GM21528 (cell line): ENCODE results near the gene ADAM19.

ENCODE experiments used
- ATAC-seq: cut with Tn5 transposase; IDR thresholded peaks from one replicate; pipeline ENCODE4 v1.9.1; 2021; ENCODE audit warnings: mild to moderate bottlenecking, moderate library complexity; ENCODE audit not compliant: unreplicated experiment, low FRiP score

Gene ADAM19

DNA sequence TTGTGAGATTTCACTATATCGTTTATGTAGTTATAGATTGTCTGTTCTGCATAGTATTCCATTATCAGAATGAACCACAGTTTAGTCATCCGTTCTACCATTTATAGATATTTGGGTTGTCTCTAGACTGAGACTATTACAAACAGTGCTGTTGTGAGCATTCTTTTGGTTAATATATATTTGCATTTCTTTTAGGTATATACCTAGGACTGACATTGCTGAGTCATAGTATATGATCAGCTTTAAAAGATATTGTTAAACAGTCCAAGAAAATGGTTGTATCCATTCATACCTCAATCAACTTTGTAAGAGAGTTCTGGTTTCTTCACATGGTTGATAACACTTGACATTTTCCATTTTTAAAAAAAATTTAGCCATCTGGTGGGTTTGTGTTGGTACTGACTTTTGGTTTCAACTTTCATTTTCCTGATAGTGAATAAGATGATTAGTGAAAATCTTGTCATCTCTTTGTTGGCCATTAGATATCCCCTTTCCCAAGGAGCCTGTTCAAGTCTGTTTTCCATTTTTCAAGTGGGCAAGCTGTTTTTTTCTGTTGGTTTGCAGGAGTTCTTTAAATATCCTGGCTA is 22.9 kb upstream of the ADAM19 start:
- ATAC-seq: peak; percentile 33

DNA sequence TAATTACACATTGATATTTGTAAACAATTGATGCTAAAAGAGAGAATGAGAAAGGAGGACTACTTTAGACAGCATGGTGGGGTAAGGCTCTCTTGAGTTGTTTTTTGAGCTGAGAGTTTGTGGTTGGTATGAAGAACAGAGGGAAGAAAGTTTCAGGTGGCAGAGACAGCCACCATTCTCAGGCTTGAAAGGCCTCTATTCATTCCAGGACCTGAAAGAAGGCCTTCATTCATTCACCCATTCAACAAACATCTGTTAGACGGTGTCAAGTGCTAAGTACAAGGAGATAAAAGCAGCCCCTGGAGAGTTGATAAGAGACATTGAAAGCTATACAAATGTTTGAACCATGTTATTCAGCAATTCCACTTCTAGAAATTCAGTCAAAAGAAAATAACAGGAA is 21.7 kb upstream of the ADAM19 start:
- ATAC-seq: no peak

DNA sequence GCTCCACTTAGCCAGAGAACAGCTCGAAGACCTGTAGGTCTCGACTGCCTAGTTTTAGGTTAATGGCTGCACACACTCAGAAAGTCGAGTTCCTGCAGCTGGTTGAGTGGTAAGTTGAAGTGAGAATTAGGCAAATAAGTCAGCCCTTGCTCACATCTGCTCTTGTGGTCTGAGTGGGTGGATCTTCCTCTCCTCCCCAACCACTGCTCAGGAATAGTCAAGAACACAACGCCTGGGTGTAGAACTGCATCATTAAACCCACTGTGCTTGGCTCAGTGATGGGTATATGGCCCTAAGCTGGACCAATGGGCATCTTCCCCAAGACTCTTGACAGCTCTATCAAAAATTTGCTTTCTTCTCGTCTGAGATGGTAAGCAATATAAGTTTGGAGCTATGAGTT is 20.9 kb upstream of the ADAM19 start:
- ATAC-seq: peak; percentile 87

DNA sequence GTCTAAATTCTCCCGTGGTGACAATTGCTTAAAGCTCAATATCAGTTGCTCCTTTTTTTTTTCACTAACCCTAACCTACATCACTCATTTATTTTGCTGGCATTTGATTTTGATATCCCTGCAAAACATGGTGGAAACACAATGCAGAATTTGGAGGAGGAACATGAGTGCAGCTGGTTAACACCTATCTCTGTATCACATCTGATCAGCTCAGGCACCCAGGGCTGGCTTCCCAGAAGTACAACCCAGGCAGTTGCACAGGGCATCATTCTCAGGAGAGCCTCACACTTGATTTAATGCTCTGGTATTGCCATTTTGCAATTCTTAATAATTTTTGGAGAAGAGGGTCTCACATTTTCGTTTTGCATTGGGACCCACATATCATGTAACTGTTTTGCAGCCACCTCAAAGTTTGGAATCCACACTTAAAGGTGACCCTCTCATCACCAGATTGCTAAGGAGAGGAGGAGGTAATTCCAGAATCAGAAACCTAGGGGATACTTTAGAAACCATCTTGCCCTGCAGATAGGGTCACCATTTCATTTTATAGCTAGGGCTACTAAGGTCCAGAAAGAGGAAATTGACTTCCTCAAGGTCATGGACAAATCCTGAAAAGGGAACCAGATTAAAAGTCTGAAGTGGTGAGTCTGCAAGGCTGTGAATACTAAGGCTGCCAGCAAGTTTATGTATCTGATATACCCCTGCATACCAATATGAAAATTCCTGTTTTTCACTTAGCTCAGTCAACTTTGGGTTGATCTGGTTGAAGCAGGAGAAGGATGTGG is 19.3 kb upstream of the ADAM19 start:
- ATAC-seq: no peak

DNA sequence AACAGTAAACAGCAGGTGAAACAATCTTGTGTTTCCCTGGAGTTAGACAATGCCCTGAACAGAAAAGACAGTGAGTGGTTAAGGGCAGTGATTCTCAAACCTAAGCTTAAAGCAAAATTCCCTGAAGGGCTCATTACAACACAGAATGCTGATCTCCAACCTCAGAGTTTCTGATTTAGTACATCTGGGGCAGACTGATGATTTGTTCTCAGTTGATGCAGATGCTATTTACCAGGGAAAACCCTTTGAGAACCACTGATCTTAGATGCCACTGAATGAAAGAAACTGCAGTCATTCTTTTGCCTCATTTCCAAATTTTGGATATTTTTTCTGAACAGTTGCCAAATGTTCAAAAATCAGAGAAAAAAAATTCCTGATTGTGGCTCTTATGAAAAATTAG is 18.7 kb upstream of the ADAM19 start:
- ATAC-seq: no peak

DNA sequence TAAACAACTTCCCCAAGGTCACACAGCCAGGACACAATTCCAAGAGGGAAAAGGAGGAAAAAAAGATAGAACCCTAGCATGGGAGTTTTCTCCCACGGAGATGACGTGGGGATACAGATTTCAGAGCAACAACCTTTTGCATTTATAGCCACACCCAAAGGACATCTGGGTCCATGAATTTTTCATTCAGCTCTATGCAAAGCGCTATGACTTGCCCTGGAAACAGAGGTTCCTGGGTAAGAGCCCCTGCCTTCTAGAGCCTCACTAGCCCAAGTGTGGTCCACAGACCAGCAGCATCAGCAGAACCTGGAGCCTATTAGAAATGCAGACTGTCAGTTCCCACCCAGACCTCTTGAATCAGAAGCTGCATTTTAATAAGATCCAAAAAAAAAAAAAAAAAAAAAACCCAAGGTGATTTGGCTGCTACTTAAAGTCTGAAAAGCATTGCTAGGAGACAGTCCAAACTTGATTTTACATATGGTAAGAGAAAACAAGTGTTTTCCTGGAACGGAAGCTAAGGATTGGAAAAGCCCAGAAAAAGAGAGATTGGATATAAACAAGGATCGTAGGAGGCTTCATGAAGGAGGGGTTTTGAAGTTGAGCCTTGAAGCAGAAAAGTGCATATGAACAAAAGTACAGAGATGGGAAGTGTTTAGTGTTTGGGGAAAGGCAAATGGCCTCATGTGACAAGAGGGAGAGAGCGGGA is 17.6 kb upstream of the ADAM19 start:
- no peak for ATAC-seq

DNA sequence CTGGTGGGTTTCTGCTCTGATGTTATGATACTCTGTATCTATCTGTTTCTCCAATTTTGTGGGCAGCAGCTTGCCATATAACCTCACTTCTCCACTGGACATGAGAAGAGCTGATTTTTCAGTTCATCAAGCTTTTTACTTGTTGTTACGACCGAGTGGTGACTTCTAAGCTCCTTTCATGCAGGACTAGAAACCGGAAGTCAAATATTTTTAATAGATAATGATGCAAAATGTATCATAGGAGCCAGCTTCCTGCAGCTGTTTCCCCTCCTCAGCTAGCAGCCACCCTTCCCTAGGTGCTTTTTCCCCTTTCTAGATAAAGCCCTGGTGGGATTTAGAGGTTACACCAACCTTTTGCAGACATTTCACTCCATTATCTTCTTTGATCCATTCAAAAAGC is 17.0 kb upstream of the ADAM19 start:
- no peak for ATAC-seq

DNA sequence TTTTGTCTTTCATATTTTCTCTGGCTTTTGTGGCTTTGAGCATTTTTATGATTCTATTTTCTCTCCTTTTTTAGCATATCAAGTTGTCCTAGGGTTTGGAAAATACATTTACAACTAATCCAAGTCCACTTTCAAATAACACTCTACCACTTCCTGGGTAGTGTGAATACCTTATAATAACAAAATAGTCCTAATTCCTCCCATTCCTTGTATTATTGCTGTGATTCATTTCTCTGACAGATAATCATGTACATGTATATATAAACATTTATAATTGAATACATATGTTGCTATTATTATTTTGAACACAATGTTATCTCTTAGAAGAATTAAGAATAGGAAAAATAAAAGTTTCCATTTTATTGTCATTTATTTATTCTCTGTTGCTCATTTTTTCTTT is 14.9 kb upstream of the ADAM19 start:
- no peak for ATAC-seq

DNA sequence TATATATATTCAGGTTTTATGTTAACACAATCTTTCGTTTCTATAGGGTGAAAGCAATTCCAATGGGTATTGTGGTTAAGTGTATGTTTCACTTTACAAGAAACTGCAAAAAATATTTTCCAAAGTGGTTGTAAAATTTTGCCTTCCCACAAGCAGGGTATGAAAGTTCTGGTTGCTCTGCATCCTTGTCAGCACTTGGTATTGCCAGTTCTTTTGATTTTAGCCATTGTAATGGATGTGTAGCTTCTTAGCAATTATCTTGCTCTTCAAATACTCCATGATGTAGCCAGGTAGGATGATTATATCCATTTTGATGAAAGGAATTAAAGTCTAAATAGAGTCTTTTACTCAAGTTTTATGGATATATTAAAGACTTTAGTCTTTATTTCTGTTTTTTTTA is 9.1 kb upstream of the ADAM19 start:
- ATAC-seq: no peak

DNA sequence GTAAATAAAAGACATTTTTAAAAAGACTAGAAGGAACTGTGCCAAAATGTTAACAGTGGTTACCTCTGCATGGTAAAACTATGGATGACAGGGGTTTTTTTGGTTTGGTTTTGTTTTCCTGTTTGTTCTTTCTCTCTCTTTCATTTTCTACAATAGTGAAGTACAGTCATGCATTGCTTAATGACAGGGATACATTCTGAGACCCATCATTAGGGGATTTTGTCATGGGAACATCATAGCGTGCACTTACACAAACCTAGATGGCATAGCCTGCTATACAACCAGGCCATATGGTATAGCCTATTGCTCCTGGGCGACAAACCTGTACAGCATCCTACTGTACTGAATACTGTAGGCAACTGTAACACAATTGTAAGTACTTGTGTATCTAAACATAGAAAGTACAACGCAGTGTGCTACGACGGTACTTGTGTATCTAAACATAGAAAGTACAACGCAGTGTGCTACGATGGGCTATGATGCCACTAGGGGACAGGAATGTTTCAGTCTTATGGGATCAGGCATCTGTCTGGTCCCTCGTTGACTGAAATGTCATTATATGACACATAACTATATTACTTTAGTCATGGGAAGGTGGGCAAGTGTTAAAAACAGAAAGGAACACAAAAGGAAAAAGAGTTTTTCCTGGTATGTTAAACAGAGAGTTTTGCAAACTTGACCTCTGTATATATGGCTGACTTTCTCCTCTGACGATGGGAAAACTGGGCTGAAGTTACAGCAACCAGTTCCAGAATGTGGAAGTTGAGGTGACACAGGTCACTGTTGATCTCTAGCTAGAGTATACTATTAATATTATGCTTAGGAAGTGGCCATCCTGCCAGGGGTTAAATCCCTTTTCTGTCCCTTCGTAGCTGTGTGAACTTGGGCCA is 7.4 kb upstream of the ADAM19 start:
- ATAC-seq: no peak

DNA sequence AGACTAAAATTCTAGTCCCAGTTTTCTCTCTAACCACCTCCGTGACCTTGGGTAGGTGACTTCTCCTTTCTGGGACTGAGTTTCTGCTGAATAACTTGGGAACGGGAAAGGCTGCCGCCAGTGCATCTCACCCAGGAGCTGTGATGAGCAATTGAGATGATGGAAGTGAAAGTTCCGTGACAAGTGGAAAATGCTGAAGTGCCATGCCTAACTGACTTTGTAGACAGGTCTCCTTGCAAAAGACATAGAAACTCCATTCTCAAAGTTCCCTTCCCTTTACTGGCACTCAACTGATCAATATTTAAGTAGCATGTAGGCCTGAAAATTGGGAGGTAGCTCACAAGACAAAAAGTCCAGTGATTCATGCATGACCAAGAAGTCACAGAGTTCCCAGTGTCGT is 6.3 kb upstream of the ADAM19 start:
- ATAC-seq: no peak

DNA sequence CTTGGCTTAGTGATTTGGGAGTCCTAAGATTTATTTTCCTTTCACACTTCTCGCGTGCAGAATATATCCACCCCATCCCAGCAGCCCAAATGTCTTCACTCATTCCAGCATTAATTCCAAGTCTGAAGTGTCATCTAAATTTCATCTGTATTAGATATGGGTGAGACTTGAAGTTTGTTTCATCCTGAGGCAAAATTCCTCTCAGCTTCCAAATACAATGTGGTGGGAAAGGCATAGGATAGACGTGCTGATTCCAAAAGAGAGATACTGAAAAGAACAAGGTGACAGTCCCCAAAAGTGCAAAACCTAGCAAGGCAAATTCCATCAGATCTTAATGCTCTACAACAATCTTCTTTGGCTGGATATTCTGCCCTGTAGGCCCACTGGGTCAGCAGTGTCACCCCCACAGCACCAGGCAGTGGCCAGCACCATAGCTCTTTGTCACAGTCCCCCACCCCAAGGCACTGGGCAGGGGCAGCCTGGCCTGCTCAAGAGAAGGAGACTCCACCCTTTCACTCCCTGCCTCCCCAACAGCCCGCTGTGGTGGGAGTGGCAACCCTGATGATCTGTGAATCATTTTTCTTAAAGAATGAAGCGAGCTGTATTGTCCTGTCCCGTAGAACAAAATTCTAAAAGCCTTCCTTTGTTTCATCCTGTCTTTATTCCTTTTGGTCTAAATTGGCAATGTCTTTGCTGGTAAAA is 2.7 kb upstream of the ADAM19 start:
- no peak for ATAC-seq

DNA sequence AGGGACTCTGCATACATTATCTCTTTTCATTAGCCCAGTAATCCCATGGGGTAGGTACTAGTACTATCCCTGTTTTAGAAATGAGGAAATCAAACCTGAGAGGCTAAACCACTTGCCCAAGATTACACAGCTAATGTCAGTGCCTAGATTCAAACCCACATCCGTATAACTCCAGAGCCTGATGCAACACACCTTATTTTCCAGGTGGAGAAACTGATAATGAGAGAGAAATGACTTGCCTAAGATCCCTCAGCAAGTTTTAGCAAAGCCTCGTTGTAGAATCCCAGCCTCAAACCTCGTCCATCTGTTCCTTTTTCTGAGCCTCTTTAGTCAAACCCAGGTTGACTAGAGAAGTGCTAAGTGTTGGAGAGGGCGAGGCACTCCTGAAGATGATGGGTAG is 1.1 kb upstream of the ADAM19 start:
- no peak for ATAC-seq

DNA sequence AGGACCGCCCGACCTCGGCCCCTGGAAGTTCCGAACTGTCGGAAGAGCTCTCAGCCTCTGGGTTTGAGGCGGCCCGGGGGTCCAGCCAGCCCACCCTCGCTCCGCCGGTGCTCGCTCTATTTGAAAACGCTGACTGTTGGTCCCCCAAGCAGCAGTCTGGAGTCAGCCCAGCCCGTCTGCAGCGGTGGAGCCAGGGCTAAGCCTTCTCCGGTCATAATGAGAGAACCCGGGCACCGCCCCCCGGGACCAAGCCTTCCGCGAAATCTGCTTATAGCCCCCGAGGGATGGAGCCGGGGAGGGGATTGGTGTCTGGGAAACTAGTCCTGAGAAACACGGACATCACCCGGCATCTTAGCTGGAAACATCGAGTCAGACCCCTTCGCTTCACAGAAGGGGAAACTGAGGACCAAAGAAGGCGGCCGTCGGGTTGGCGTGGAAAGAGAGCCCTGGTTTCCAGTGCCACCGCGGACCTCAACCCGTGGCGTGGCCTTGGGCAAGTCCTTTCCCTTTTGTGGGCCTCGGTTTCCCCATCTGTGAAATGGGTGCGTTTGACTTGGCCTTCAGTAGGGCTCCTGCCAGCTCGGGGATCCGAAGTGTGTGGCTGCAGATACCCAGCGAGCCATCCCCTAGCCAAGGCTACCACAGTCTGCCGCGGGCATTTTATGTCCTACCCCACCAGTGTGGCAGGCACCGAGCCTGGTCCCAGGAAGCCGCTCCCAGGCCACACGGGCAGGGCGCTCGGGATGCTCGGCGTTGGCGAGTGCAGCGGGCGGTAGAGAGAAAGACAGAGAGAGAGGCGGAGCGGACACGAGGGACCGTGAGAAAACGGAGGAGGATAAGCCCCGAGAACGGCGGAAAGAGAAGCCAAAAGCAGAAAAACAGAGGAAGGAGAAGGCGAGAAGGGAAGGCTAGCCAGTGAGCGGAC is 857 bp downstream of the ADAM19 start:
- ATAC-seq: no peak

DNA sequence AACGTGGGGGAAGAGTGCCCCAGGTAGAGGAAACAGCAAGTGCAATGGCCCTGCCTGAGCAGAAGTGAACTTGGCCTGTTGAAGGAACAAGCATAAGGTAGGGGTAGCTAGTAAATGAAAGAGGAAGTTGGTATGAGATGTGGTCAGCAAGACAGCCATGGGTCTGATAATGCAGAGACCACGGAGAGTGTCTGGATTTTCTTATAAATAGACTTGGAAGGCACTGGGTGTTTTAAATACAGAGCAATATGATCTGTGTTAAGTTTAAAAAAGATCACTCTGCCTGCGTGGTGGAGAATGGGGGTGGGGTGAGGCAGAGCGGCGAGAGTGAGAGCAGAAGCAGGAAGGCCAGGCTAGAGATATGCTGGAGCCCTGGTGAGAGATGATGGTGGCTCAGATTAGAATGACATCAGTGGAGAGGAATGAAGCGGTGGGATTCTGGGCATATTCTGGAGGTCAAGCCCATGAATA is 4.2 kb downstream of the ADAM19 start:
- peak; percentile 90 for ATAC-seq

DNA sequence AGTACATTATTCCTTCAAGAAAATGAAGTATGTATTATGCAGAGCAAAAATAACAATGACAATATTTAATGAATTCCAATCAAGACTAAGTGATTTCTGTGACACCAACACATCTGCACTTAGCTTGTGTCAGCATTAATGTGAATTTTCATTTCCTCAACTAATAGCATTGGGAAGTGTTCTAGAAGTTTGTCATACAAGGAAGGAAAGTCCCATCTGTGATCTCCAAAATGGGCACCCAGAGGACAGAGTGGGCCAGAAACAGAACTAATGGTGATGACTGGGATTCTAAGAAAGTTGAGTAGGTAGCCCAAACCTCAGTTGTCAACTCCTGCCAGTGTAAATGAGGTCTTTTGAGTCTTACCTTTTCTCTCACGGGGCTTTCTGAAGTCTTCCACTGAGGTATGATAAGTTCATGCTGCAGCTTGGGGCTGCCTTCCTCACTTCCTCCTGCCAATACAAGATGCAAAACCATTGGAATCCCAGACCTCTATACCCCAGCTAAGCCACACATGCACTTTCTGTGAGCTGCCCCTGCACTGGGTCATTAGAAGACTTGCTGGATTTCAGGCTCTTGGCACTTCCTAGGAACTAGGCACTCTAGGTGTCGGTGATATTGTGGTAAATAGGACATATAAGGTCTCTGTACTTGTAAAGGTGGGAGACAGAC is 4.9 kb downstream of the ADAM19 start:
- peak; percentile 15 for ATAC-seq

DNA sequence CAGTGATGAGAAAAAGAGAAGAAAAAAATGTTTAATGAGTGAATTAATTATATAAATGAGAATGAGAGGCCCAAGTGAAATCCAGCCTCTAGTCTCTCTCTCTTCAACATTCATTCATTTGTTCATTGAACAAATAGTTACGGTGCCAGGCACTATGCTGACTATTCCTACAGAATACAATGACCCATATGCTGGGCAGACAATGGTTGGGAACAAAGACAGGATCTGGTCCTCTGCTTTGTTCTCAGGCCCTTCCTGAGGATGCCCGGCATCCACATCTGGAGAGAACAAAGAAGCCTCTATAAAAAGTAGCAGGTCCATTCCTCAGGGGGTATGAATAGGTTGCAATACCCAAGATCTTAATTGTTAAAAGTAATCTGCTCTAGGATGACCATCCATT is 6.9 kb downstream of the ADAM19 start:
- ATAC-seq: no peak

DNA sequence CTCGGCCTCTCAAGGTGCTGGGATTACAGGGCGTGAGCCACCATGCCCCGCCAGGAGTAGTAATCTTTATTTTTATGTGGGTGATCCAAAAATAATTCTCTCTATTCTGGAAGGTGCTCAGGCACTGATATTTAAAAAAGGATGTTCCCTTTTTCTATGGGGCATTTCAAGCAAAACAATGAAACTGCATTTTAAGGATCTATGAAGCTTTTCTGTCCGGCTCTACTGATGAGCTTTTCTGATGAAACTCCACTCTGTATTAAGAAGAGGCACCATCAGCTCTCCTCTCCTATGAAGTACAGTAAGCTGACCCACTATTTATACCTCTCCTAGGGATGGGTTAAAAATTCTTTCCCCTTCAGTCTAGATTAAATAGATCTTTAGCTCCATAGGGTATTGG is 7.4 kb downstream of the ADAM19 start:
- no peak for ATAC-seq
